ENCODE results near the gene ZNF229.
"Not testable (repeated sequence)": the region's sequence is repeated elsewhere in the genome, so short reads cannot be mapped to it uniquely, and the experiment has no call there.

Gene ZNF229

GRCh38 chr19:44447916-44448674, at the start of gene ZNF229:
ZNF229 (minus strand) TSS chr19:44448472; CDS start chr19:44442847, 5,625 bp downstream.
- peak; percentile 89 for DNase-seq (ENCODE audit: low spot score)

- DNase-seq (ENCODE audit: low spot score): no peak
Measured at GRCh38 chr19:44496711-44497110, 48.4 kb upstream of the ZNF229 start.

- no peak for DNase-seq (ENCODE audit: low spot score)
Measured at GRCh38 chr19:44476559-44477408, 28.5 kb upstream of the ZNF229 start.

- DNase-seq (ENCODE audit: low spot score): not testable (repeated sequence)
Measured at GRCh38 chr19:44468730-44469129, 20.5 kb upstream of the ZNF229 start.

GRCh38 chr19:44462600-44463286, 14.5 kb upstream of the ZNF229 start:
- DNase-seq (ENCODE audit: low spot score): not testable (repeated sequence)

GRCh38 chr19:44456016-44456415, 7.7 kb upstream of the ZNF229 start:
- not testable (repeated sequence) for DNase-seq (ENCODE audit: low spot score)

GRCh38 chr19:44455100-44455499, 6.8 kb upstream of the ZNF229 start:
- no peak for DNase-seq (ENCODE audit: low spot score)

- no peak for DNase-seq (ENCODE audit: low spot score)
Measured at GRCh38 chr19:44452367-44452766, 4.1 kb upstream of the ZNF229 start.

- no peak for DNase-seq (ENCODE audit: low spot score)
Measured at GRCh38 chr19:44451687-44452086, 3.4 kb upstream of the ZNF229 start.

- DNase-seq (ENCODE audit: low spot score): no peak
Measured at GRCh38 chr19:44438441-44438840, 9.8 kb downstream of the ZNF229 start.

GRCh38 chr19:44435441-44435840, 12.8 kb downstream of the ZNF229 start:
- DNase-seq (ENCODE audit: low spot score): no peak

- no peak for DNase-seq (ENCODE audit: low spot score)
Measured at GRCh38 chr19:44430956-44431355, 17.3 kb downstream of the ZNF229 start.

GRCh38 chr19:44415553-44415952, 32.7 kb downstream of the ZNF229 start:
- not testable (repeated sequence) for DNase-seq (ENCODE audit: low spot score)

- DNase-seq (ENCODE audit: low spot score): peak; percentile 91
Measured at GRCh38 chr19:44401139-44402115, 46.8 kb downstream of the ZNF229 start, which contains the start of gene ZNF285. ZNF285 (minus strand) TSS chr19:44401608; CDS start chr19:44397213, 4,395 bp downstream.

- not testable (repeated sequence) for DNase-seq (ENCODE audit: low spot score)
Measured at GRCh38 chr19:44389268-44389667, 59.0 kb downstream of the ZNF229 start.
